ENCODE measurements around the gene XPO6.

GRCh38 chr16:28105954-28106353, 105.8 kb downstream of the XPO6 start:
- TF ChIP-seq POLR2AphosphoS5 (IDR thresholded peaks at IDR 0.05; ENCODE audit: low read depth, low read length) = no peak
- no peak for TF ChIP-seq POLR2A (IDR thresholded peaks at IDR 0.05; ENCODE audit: low read depth, low read length)
- TF ChIP-seq TAF1 (IDR thresholded peaks at IDR 0.05; ENCODE audit: low read depth, low read length) = no peak
- TF ChIP-seq PAX5 (IDR thresholded peaks at IDR 0.05; ENCODE audit: insufficient read depth, low read length, severe bottlenecking) = no peak
- no peak for TF ChIP-seq SPI1 (IDR thresholded peaks at IDR 0.05; ENCODE audit: low read depth, low read length)
- no peak for TF ChIP-seq POU2F2 (IDR thresholded peaks at IDR 0.05; ENCODE audit: low read depth, low read length)
